NT2/D1 (cell line): Measurements from ENCODE around the gene AKT2.

ENCODE experiments used
- YY1 ChIP-seq: IDR thresholded peaks from 2 replicates; pipeline ENCODE4 v1.6.1; 2011; ENCODE audit not compliant: insufficient read length, insufficient read depth
- ZNF274 ChIP-seq: IDR thresholded peaks from 2 replicates; pipeline ENCODE4 v1.6.1; 2011; ENCODE audit warnings: mild to moderate bottlenecking, low read depth, low read length

- TF ChIP-seq YY1 (no peak), ZNF274 (no peak)
These were observed 52.7 kb downstream of the AKT2 start for GRCh38 chr19:40232479-40232878.
